ES-I3 (cell line): ENCODE measurements around the gene TANGO6.
"Not testable (repeated sequence)": the region's sequence is repeated elsewhere in the genome, so short reads cannot be mapped to it uniquely, and the experiment has no call there.

Experiments used
- H3K36me3 ChIP-seq: 2 replicates; pipeline ENCODE4 v1.6.1; 2013; ENCODE audit warnings: mild to moderate bottlenecking, low read length, control low read depth, moderate library complexity; ENCODE audit not compliant: insufficient read depth
- H3K4me1 ChIP-seq: 2 replicates; pipeline ENCODE4 v1.6.1; 2013; ENCODE audit warnings: mild to moderate bottlenecking, control low read depth, low read length; ENCODE audit not compliant: insufficient read depth
- H3K9ac ChIP-seq: 2 replicates; pipeline ENCODE4 v1.6.1; 2013; ENCODE audit warnings: low read depth, mild to moderate bottlenecking, low read length, moderate library complexity
- H3K9me3 ChIP-seq: 2 replicates; pipeline ENCODE4 v1.6.1; 2013; ENCODE audit warnings: mild to moderate bottlenecking, low read length, moderate library complexity; ENCODE audit not compliant: control insufficient read depth, insufficient read depth

The TANGO6 gene

DNA sequence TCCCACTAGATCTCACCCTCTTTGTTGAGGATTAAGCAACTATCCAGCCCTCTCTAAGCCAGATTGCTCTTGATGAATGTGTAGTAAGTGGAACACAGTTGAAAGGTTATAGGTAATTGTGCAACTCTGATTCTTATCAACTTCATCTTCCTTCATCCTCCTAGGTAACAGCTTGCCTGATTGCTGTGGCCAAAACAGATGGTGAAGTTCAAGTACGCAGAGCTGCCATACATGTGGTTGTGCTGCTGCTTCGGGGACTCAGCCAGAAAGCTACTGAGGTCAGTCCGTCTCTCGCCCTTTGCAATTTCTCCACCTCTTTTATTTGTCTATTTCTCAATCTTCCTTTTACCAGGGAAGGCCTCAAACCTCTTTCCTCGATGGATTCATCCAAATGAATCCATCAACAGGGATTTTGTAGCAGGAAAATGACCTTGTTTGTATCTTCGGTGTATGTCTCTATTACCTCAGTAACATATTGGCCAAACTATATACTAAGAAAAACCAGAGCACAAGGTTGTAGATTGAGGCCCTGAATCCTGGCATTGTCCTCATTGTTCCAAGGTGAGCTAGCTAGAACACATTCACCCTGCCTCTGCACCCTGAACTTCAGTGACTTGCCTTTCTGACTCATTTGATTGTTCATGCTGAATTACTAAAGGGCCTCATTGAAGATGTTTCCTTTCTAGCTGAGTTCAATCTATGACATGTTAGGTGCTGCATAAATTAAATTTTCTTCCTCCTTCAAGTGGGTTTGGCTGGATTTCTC, 197.0 kb downstream of the TANGO6 start:
- Histone ChIP-seq H3K4me1 (peaks cover 7% of the 10 kb centered on the region; the same call in 1 of the 2 replicates), H3K9ac (no peak overlapping the region), H3K36me3 (0 out of 2 replicates have a peak, but pooled peaks cover 6% of the 10 kb centered on the region), H3K9me3 (peaks cover 2% of the 10 kb centered on the region; the same call in 1 of the 2 replicates)

DNA sequence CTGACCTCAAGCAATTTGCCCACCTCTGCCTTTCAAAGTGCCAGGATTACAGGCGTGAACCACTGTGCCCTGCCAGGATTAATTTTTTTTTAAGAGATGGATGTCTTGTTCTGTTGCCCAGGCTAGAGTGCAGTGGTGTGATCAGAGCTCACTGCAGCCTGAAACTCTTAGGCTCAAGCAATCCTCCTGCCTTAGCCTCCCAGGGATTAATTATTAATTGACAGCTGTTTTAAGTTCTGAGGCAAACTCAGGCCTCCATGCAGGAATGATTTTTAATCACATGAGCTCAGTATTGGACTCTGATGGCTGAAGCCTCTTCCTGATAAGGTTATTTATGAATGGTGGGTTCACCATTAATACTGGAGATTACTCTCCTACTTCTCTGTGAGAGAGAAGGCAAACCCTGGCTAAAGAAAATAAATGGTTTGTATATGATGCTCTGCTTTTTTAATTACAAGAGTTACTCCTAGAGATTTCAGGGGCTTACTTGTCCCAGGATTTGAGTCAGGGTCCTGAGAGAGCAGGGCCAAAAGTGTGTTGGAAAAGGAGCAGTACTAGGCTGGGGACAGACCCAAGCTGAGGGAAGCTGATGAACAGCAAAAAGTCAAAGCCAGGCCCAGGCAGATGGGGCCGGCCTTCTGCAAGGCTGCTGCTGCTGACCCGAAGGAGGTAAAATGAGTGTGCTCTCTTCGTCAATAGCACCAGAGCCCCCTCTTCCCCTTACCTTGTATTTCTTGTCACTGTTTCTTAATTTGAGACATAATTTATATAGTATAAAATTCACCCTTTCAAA, 205.2 kb downstream of the TANGO6 start:
- Histone ChIP-seq H3K9me3 (no peaks in the 10 kb centered on the region), H3K9ac (no peak overlapping the region), H3K36me3 (no peaks in the 10 kb centered on the region), H3K4me1 (no peaks in the 10 kb centered on the region)

DNA sequence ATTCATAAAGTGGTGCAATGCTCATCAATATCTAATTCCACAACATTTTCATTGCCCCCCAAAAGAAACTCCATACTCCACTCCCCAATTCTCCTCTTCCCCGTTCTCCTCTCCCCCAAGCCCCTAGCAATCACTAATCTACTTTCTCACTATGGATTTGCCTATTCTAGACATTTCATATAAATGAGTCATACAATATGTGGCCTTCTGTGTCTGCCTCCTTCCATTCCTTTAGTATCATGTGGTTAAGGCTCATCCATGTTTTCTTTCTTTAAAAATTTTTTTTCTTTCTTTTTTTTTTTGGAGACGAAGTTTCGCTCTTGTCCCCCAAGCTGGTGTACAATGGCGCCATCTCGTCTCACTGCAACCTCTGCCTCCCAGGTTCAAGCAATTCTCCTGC, 205.8 kb downstream of the TANGO6 start:
- Histone ChIP-seq H3K4me1 (no peaks in the 10 kb centered on the region), H3K36me3 (no peaks in the 10 kb centered on the region), H3K9me3 (no peaks in the 10 kb centered on the region), H3K9ac (no peak overlapping the region)

DNA sequence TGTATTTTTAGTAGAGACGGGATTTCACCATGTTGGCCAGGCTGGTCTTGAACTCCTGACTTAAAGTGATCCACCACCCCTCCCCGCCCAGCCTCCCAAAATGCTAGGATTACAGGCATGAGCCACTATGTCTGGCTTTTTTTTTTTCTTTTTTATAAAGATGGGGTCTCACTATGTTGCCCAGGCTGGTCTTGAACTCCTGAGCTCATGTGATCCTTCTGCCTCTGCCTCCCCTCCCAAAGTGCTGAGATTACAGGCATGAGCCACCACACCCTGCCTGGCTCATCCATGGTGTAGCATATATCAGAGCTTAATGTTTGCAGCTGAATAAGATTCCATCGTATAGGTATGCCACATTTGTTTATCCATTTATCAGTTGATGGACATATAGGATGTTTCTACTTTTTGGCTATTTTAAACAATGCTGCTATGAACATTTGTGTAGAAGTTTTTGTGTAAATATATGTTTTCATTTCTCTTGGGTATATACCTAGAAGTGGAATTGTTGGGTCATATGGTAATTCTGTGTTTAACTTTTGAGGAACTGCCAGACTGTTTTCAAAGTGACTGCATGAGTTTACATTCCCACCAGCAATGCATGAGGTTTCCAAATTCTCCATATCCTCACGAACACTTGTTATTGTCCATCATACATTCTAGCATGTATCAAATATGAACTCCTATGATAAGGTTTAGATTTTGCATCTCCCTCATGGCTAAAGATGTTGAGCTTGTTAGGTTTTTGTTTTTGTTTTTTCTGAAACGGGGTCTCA, 206.5 kb downstream of the TANGO6 start:
- Histone ChIP-seq H3K9me3 (no peaks in the 10 kb centered on the region), H3K9ac (no peak overlapping the region), H3K36me3 (no peaks in the 10 kb centered on the region), H3K4me1 (no peaks in the 10 kb centered on the region)

DNA sequence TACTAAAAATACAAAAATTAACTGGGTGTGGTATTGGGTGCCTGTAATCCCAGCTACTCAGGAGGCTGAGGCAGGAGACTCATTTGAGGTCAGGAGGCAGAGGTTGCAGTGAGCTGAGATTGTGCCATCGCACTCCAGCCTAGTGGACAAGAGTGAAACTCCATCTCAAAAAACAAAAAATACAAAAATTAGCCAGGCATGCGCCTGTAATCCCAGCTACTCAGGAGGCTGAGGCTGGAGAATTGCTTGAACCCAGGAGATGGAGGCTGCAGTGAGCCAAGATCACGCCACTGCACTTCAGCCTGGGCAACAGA, 208.1 kb downstream of the TANGO6 start:
- H3K9me3 ChIP-seq: not testable (repeated sequence)

DNA sequence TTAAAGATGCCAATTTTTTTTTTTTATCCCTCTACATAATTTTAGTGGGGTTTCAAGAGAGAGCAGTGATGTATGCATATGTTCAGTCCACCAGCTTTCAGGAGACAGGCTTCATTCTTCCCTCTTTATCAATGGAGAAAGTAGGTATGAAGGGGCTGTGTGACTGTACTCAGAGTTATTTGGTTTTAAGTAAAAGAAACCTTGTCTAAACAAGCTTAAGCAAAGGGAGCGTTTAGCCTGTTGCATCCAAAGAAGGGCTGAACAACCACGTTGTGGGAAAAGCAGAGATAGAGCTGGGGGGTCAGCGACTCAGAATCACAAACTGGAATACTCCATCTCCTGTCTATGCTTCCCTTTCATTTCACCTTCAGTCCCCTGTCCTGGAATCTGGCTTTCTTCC, 211.7 kb downstream of the TANGO6 start:
- Histone ChIP-seq H3K36me3 (no peaks in the 10 kb centered on the region), H3K9me3 (no peaks in the 10 kb centered on the region), H3K4me1 (0 out of 2 replicates have a peak, but pooled peaks cover 4% of the 10 kb centered on the region), H3K9ac (no peak overlapping the region)

More for the DNA sequence above, 208.1 kb downstream of the TANGO6 start:
- not testable (repeated sequence) for H3K9ac ChIP-seq, H3K4me1 ChIP-seq, H3K36me3 ChIP-seq

DNA sequence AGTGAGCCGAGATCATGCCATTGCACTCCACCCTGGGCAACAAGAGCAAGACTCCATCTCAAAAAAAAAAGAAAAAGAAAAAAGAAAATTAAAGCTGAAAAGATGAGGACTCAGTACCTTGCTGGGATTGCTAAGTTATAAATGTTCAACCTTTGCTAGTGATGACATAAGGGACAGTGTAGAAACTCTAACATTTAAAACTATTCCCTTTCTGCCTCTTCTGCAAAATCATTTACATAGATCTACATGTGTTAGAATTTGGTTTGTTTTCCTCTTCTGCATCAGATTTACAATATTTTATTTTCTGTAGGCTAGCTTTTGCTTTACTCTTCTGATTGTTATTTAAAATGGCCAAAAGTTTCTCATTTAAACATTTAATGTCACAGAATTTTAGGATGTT, 212.6 kb downstream of the TANGO6 start:
- H3K4me1 ChIP-seq: 0 out of 2 replicates have a peak, but pooled peaks cover 4% of the 10 kb centered on the region
- no peak overlapping the region for H3K9ac ChIP-seq
- no peaks in the 10 kb centered on the region for H3K36me3 ChIP-seq
- no peaks in the 10 kb centered on the region for H3K9me3 ChIP-seq

DNA sequence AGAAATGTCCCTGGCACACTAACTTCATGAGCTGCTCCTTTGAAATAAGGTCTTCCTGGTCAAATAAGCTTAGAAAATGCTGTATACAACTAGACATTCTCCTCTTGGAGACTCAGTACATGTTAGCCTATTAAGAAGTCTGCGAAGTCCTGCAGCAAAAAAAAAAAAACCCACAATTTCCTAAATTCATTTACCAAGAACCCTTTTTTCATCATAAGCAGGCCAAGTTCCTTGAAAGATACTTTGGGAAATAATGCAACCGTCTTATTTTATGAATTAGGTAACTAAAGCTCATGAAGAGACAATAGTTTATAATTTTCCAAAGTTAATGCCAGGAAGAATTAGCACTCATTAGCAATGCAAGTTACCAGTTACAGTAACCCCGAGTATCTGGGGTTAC, 213.1 kb downstream of the TANGO6 start:
- Histone ChIP-seq H3K4me1 (0 out of 2 replicates have a peak, but pooled peaks cover 4% of the 10 kb centered on the region), H3K36me3 (no peaks in the 10 kb centered on the region), H3K9ac (no peak overlapping the region), H3K9me3 (no peaks in the 10 kb centered on the region)

DNA sequence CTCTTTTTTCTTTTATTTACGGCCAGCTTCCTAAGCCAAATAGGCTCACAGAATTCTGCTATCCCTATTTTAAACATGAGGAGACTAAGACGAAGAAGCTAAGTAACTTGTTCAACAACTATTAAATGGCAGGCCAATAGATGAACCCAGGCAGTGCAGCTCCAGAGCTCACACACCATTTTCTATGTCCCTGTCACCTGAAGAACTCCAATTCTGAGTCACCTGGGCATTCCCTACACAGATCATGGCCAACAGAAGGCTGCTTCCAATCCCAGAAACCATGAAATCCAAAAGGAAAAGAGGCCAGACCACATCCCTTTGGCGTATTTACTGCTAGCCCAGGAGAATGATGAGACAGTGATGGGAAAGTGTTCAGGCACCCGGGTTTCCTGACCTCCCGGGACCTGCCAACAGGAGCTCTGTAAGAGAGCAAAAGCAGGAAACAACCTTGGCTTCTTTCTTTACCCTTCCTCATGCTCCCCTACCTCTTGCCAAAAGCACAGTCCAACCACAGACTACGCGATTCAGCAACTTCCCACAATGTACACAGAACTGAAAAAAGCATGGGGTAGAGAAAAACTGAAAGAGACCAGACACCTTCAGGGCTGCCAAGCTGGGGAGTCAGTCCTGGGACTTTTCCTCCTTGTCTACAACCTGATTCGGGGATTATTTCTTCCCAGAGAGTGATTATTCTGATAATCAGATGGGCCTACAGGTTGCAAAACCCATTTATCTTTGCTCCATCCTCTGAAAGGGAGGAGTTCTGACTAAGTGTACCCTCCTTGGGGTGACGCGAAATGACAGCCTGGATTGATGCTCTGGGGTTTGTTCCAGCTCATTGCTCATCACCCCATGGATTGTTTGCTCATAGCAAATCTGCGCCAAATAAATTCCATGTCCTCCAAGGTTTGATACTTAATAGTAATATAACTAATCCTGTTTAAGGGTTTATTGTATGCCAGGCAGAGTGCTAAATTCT, 214.4 kb downstream of the TANGO6 start:
- H3K4me1 ChIP-seq: 0 out of 2 replicates have a peak, but pooled peaks cover 4% of the 10 kb centered on the region
- H3K9ac ChIP-seq: no peak overlapping the region
- no peaks in the 10 kb centered on the region for H3K36me3 ChIP-seq
- no peaks in the 10 kb centered on the region for H3K9me3 ChIP-seq

DNA sequence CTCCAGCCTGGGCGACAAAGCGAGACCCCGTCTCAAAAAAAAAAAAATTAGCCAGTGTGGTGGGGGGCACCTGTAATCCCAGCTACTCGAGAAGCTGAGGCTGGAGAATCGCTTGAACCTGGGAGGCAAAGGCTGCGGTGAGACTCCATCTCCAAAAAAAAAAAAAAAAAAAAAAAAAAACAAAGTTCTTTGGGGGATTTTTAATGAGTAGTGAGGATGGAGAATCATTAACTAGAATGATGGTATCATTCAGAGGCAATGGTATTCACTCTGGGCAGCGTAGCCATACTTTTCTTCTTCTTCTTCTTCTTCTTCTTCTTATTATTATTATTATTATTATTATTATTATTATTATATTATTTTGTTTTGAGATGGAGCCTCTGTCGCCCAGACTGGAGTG, 220.2 kb downstream of the TANGO6 start:
- peaks cover 21% of the 10 kb centered on the region for H3K4me1 ChIP-seq
- H3K9me3 ChIP-seq, H3K9ac ChIP-seq, H3K36me3 ChIP-seq: not testable (repeated sequence)

DNA sequence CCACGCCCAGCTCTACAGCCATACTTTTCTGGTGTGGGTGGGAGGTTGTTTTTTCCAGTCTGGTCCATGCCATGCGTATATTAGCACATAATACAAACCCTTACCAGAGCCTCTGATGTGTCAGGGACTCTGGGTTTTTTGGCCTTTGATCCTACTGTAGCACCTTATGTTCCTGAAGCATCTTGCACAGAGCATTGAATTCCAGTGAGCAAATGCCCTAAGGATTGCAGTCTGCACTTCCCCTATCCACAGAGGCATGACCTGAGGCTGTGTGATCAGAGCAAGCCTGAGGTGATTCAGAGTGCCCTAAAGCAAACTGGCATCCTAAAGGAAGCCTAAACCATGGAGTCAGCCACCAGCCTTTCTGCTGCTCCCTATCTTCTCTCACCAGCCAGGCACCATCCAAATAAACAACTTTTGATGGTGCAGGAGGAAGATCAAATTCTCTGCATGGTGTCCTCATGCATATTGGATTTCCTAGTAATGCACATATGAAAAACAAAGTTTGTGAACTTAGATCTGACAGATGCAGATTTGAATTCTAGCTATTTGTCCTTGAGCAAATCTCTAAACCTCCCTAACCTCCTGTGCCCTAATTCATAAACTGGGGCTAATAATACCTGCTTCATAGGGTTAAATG, 220.9 kb downstream of the TANGO6 start:
- Histone ChIP-seq H3K36me3 (no peaks in the 10 kb centered on the region), H3K4me1 (peaks cover 25% of the 10 kb centered on the region), H3K9ac (no peak overlapping the region), H3K9me3 (no peaks in the 10 kb centered on the region)

DNA sequence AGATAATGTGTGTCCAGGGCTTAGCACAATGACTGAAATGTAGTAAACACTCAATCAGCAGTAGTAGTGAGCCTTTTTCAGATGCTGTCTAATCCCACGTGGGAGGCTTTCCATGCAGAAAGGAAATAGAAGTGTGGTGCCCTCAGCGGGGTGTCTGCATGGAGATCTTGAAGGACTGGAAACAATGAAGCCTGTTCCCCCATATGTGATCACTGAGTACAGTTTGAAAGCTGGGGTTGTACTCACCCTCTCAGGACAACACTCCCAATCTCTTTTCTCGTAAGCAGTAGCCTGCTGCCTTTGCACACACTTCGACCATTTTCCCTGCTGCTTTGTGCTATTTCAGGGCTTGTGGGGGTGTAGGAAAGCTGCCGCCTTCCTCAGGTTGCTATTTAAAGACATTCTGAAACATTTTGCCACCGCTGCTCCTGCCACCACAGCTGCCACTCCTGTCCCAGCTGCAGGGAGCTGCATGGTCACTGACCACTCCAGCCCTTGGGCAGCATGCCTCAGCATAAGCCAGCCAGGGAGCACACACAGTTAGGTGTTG, 221.5 kb downstream of the TANGO6 start:
- H3K4me1 ChIP-seq: peaks cover 28% of the 10 kb centered on the region
- H3K9ac ChIP-seq: no peak overlapping the region

DNA sequence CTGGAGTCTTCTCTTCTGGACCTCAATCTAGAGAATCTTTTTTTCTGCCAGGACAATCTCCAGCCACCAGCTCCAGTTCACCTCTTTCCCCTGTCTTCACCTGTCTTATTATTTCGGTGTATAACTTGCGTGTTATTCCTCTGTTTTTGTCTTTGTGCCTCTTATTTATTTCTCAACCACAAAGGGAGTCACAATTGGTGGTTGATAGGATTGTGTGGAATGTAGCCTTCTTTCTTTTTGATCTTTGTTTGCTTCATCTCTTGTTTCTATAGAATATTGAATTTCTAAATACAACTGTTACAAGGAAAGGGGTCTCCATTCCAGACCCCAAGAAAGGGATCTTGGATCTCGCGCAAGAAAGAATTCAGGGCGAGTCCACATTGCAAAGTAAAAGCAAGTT, 226.2 kb downstream of the TANGO6 start:
- H3K36me3 ChIP-seq: no peaks in the 10 kb centered on the region
- H3K9me3 ChIP-seq: no peaks in the 10 kb centered on the region
- no peak overlapping the region for H3K9ac ChIP-seq
- peaks cover 52% of the 10 kb centered on the region for H3K4me1 ChIP-seq

More for the DNA sequence above, 221.5 kb downstream of the TANGO6 start:
- H3K36me3 ChIP-seq: no peaks in the 10 kb centered on the region
- H3K9me3 ChIP-seq: no peaks in the 10 kb centered on the region
